Measurements from ENCODE around the gene ASXL2. TPM values are rescaled to one million over a fixed set of nuclear protein-coding genes. Genes with fewer than 3 reads are reported as not detected.

Gene ASXL2
- total and polyA plus RNA-seq, 2 of the 13 experiments (the other 11 are each of a cell fraction or from before 2014, with no cell fraction given): 12.1 to 19.2 TPM

- Histone ChIP-seq H2AFZ (ENCODE audit: low read length) (no peak overlapping the region), H4K20me1 (ENCODE audit: insufficient read depth, low read length) (no peaks in the 10 kb centered on the region), H3K79me2 (ENCODE audit: insufficient read depth, low read length) (no peaks in the 10 kb centered on the region), H3K27me3 (ENCODE audit: control insufficient read depth in 1 of 2, insufficient read depth in 2 of 2, low read length in 2 of 2) (no peaks in the 10 kb centered on the region; a peak in 2 of 5 replicates), H3K9ac (ENCODE audit: insufficient read depth, low read depth, low read length) (no peak overlapping the region), H3K36me3 (replicated peaks in 1 of 2; ENCODE audit: control insufficient read depth in 1 of 2, insufficient read depth in 2 of 2, low read length in 2 of 2) (no peaks in the 10 kb centered on the region), H3K4me1 (ENCODE audit: insufficient read depth, low read length) (peaks cover 30% of the 10 kb centered on the region), H3K4me2 (ENCODE audit: low read depth, low read length) (no peak overlapping the region), H3K27ac (ENCODE audit: extremely low read length, insufficient read depth, low read length) (no peak overlapping the region), H3K4me3 (replicated peaks in 1 of 3; ENCODE audit: insufficient read depth in 1 of 3, low read depth in 2 of 3, low read length in 3 of 3) (no peak overlapping the region), H3K9me3 (ENCODE audit: low read length) (no peaks in the 10 kb centered on the region)
- POLR2A ChIA-PET: interaction anchor here (1.2 kb wide), 2 partner anchors 12 to 13 kb away, joined by 3 to 4 read pairs; partner anchors contain the start of gene DTNB
- FAIRE-seq (no peak), DNase-seq (ENCODE audit: low spot score) (no peak), ATAC-seq (peak; percentile 35)
- intact Hi-C loops (cut with micrococcal nuclease; ENCODE audit: unreplicated experiment) (no loop called here), in situ Hi-C loops (cut with HindIII; ENCODE audit: extremely low pct_ligation_motif_present, low pct_unique_long_range_greater_than_20kb) (no loop called here)
- BruUV-seq (replicated peaks): no TSS peak
- CTCF ChIA-PET (ENCODE audit: low intra/inter-chr PET ratio, low total read pairs): no interaction called here
- WGBS (ENCODE audit: low lambda C conversion rate): 17% methylated on average over 2 of the region's 2 CpGs
- TF ChIP-seq MLXIP (CRISPR knock-in tag; IDR thresholded peaks at IDR 0.05; ENCODE audit: borderline replicate concordance) (no peak), ZEB1 (IDR thresholded peaks at IDR 0.05; ENCODE audit: insufficient replicate concordance, low read depth) (peak; percentile 70), MXD4 (CRISPR knock-in tag; IDR thresholded peaks at IDR 0.05) (no peak), ZNF850 (CRISPR knock-in tag; conservative IDR thresholded peaks at IDR 0.05) (no peak), SP2 (CRISPR knock-in tag; IDR thresholded peaks at IDR 0.05) (no peak), ARID4A (CRISPR knock-in tag; IDR thresholded peaks at IDR 0.05; ENCODE audit: borderline replicate concordance) (peak; percentile 14; the same call in 1 of the 2 replicates), ZBTB7B (CRISPR knock-in tag; IDR thresholded peaks at IDR 0.05) (no peak), FOXP4 (CRISPR knock-in tag; IDR thresholded peaks at IDR 0.05) (peak; percentile 35; the same call in 1 of the 2 replicates), ZNF24 (IDR thresholded peaks at IDR 0.05) (no peak), ZC3H13 (CRISPR knock-in tag; IDR thresholded peaks at IDR 0.05) (no peak), RBM39 (IDR thresholded peaks at IDR 0.05; ENCODE audit: low read depth, low read length, poor library complexity, severe bottlenecking) (no peak), SOX6 (IDR thresholded peaks at IDR 0.05) (no peak), SOX6 (CRISPR knock-in tag; IDR thresholded peaks at IDR 0.05) (0 out of 2 replicates have a peak, but pooled peaks have one; percentile 11)
Measured at GRCh38 chr2:25685741-25686140, 192.5 kb downstream of the ASXL2 start.
